K562 (cell line): Measurements from ENCODE around the gene AMZ1. TPM values are rescaled to one million over a fixed set of nuclear protein-coding genes. Genes with fewer than 3 reads are reported as not detected.
A peak's percentile ranks its signal among the peaks of the same experiment; 100 is the strongest.

Experiments used
- CTBP1 ChIP-seq: fragments of 450-650 bp; IDR thresholded peaks from 2 replicates; pipeline ENCODE4 v1.6.1; 2016; ENCODE audit warnings: borderline replicate concordance
- GABPA ChIP-seq: fragments of 200-800 bp; sonication (Bioruptor generic); conservative IDR thresholded peaks from 2 replicates; pipeline ENCODE4 v1.6.1; 2016; ENCODE audit warnings: low read depth, missing genetic modification characterization, missing compliant biosample characterization
- KAT8 ChIP-seq: fragments of 450-650 bp; IDR thresholded peaks from 2 replicates; pipeline ENCODE4 v1.6.1; 2016; ENCODE audit warnings: low read depth, mild to moderate bottlenecking
- SPI1 ChIP-seq: IDR thresholded peaks from 2 replicates; pipeline ENCODE4 v1.6.1; 2011; ENCODE audit warnings: low read depth, low read length, control low read depth, borderline replicate concordance
- TOE1 ChIP-seq, 2 experiments: fragments of 450-650 bp in 1 of 2; sonication (generic) in 1 of 2; formaldehyde crosslinking in 1 of 2; IDR thresholded peaks; 2 replicates each; pipeline versions ENCODE4 v1.7.1 to v1.8.0; 2016 to 2022; ENCODE audit warnings: borderline replicate concordance in 2 of 2, mild to moderate bottlenecking in 2 of 2, antibody characterized with exemption in 1 of 2, inconsistent platforms in 1 of 2, low read depth in 1 of 2, missing genetic modification reagents in 1 of 2, moderate library complexity in 1 of 2
- polyA plus RNA-seq, 8 experiments: library from polyadenylated mRNA; depleted of rRNA in 4 of 8; stranded (reverse) in 5 of 8; unstranded in 3 of 8; fragments of >200 nt; fragmentation: Nextera tagmentation in 2 of 8; fragmentation: Illumina TruSeq in 1 of 8; extraction: Ambion mirVana in 2 of 8; extraction: Trizol in 1 of 8; gene quantifications; 2 replicates each; pipeline versions ENCODE4 v1.2.1 to v1.2.3, GENCODE V29; 2011 to 2014; ENCODE audit warnings: inconsistent platforms in 1 of 8, missing spikeins in 1 of 8
- total RNA-seq, 7 experiments: library from RNA; depleted of rRNA in 6 of 7; stranded (reverse); fragments of >200 nt in 6 of 7; fragmentation: Illumina TruSeq in 2 of 7; extraction: Trizol in 2 of 7; gene quantifications; 2 replicates each; pipeline versions ENCODE4 v1.2.1 to v1.2.3, GENCODE V29; 2011 to 2021; ENCODE audit warnings: low replicate concordance in 1 of 7
- TF ChIP-seq, protein P1 (sequence below): fragments of 200-800 bp; sonication (Bioruptor generic); IDR thresholded peaks from 2 replicates; pipeline ENCODE4 v1.6.1; 2016; ENCODE audit warnings: missing genetic modification characterization, missing compliant biosample characterization
- TF ChIP-seq, protein P2 (sequence below): fragments of 450-650 bp; IDR thresholded peaks from 2 replicates; pipeline ENCODE4 v1.6.1; 2016; ENCODE audit warnings: borderline replicate concordance
- TF ChIP-seq, protein P3 (sequence below), 2 experiments: IDR thresholded peaks; 2 replicates each; pipeline ENCODE4 v1.6.1; 2011; ENCODE audit warnings: borderline replicate concordance in 1 of 2, control low read depth in 1 of 2, low read depth in 1 of 2, low read length in 1 of 2, mild to moderate bottlenecking in 1 of 2, mixed read lengths in 1 of 2, moderate library complexity in 1 of 2; ENCODE audit not compliant: insufficient read depth in 1 of 2, insufficient read length in 1 of 2, poor library complexity in 1 of 2, severe bottlenecking in 1 of 2; ENCODE audit errors: extremely low read depth in 1 of 2
- TF ChIP-seq, protein P4 (sequence below), 3 experiments: IDR thresholded peaks in 2 of 3; conservative IDR thresholded peaks in 1 of 3; 2 replicates each; pipeline ENCODE4 v1.5.1; 2011 to 2012; ENCODE audit warnings: low read length in 3 of 3, mild to moderate bottlenecking in 3 of 3, control low read depth in 2 of 3, improper control_type of control experiment in 1 of 3, inconsistent platforms in 1 of 3, low read depth in 1 of 3, mixed read lengths in 1 of 3, moderate library complexity in 1 of 3; ENCODE audit not compliant: insufficient read depth in 2 of 3

Gene AMZ1
- total and polyA plus RNA-seq, 9 of the 15 experiments (the other 6 are each of a cell fraction or from before 2014, with no cell fraction given): not detected

DNA sequence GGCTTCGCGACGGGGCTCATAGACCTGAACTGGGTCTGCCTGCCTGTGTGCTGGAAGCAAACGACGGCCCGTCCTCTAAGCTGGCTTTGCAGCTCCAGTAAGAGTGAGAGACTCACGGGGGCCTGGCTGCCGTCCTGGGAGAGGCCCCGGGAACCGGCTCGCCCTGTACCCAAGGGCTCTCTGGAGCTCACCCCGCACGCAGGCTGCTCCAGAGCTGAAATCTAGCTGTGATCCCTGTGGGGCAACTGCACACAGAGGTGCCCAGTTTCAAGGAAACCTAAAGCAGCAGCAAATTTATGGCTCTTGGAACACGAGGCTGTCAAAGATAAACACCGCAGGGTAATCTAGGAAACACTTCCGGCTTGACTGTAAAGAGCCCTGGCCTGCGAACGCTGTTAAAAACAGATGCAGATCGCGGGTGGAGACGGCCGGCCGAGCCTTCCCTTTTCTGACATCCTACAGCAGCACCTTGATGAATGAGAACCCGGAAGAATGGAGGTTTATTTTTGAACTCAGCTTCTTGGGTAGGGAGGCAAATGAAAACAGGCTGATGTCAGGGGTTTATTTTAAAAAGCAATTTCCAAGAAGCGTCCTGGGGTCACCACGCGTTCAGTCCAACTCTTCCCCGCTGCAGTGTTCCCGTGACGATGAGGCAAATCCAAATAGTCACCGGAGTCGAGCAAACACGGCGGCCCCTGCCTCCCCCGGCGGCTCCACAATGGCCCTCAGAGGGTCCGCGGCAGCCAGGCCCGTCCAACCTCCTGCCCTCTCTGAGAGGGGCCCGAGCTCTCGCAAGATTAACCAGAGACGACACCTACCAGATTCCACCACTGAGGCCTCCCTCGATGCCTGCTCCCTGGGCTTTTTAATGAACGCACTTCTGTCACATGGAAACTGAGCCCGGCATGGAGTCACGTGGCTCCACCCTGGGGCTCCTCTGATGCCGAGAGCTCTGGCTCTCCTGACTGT is 29.6 kb downstream of the AMZ1 start (continued):
- TF ChIP-seq, protein P1, sequence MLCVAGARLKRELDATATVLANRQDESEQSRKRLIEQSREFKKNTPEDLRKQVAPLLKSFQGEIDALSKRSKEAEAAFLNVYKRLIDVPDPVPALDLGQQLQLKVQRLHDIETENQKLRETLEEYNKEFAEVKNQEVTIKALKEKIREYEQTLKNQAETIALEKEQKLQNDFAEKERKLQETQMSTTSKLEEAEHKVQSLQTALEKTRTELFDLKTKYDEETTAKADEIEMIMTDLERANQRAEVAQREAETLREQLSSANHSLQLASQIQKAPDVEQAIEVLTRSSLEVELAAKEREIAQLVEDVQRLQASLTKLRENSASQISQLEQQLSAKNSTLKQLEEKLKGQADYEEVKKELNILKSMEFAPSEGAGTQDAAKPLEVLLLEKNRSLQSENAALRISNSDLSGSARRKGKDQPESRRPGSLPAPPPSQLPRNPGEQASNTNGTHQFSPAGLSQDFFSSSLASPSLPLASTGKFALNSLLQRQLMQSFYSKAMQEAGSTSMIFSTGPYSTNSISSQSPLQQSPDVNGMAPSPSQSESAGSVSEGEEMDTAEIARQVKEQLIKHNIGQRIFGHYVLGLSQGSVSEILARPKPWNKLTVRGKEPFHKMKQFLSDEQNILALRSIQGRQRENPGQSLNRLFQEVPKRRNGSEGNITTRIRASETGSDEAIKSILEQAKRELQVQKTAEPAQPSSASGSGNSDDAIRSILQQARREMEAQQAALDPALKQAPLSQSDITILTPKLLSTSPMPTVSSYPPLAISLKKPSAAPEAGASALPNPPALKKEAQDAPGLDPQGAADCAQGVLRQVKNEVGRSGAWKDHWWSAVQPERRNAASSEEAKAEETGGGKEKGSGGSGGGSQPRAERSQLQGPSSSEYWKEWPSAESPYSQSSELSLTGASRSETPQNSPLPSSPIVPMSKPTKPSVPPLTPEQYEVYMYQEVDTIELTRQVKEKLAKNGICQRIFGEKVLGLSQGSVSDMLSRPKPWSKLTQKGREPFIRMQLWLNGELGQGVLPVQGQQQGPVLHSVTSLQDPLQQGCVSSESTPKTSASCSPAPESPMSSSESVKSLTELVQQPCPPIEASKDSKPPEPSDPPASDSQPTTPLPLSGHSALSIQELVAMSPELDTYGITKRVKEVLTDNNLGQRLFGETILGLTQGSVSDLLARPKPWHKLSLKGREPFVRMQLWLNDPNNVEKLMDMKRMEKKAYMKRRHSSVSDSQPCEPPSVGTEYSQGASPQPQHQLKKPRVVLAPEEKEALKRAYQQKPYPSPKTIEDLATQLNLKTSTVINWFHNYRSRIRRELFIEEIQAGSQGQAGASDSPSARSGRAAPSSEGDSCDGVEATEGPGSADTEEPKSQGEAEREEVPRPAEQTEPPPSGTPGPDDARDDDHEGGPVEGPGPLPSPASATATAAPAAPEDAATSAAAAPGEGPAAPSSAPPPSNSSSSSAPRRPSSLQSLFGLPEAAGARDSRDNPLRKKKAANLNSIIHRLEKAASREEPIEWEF (CRISPR knock-in tag): 0 out of 2 replicates have a peak, but pooled peaks have one; percentile 52
- TF ChIP-seq, protein P2, sequence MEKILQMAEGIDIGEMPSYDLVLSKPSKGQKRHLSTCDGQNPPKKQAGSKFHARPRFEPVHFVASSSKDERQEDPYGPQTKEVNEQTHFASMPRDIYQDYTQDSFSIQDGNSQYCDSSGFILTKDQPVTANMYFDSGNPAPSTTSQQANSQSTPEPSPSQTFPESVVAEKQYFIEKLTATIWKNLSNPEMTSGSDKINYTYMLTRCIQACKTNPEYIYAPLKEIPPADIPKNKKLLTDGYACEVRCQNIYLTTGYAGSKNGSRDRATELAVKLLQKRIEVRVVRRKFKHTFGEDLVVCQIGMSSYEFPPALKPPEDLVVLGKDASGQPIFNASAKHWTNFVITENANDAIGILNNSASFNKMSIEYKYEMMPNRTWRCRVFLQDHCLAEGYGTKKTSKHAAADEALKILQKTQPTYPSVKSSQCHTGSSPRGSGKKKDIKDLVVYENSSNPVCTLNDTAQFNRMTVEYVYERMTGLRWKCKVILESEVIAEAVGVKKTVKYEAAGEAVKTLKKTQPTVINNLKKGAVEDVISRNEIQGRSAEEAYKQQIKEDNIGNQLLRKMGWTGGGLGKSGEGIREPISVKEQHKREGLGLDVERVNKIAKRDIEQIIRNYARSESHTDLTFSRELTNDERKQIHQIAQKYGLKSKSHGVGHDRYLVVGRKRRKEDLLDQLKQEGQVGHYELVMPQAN: no peak
- TF ChIP-seq, protein P3, sequence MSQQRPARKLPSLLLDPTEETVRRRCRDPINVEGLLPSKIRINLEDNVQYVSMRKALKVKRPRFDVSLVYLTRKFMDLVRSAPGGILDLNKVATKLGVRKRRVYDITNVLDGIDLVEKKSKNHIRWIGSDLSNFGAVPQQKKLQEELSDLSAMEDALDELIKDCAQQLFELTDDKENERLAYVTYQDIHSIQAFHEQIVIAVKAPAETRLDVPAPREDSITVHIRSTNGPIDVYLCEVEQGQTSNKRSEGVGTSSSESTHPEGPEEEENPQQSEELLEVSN (IDR thresholded peaks at IDR 0.05; ENCODE audit: borderline replicate concordance in 1 of 2, extremely low read depth in 1 of 2, insufficient read depth in 1 of 2, insufficient read length in 1 of 2, low read depth in 1 of 2, low read length in 1 of 2, poor library complexity in 1 of 2, severe bottlenecking in 1 of 2): peak; percentile 57 to 59
- TF ChIP-seq KAT8: no peak
- peak; percentile 70; the same call in 1 of the 2 replicates for TF ChIP-seq SPI1
- TF ChIP-seq TOE1 (IDR thresholded peaks at IDR 0.05; ENCODE audit: borderline replicate concordance): no peak; the same call in 1 of the 2 replicates
- TF ChIP-seq TOE1 (CRISPR knock-in tag; IDR thresholded peaks at IDR 0.05; ENCODE audit: borderline replicate concordance, low read depth): no peak
- peak; percentile 72; the same call in 1 of the 2 replicates for TF ChIP-seq CTBP1
- TF ChIP-seq, protein P4, sequence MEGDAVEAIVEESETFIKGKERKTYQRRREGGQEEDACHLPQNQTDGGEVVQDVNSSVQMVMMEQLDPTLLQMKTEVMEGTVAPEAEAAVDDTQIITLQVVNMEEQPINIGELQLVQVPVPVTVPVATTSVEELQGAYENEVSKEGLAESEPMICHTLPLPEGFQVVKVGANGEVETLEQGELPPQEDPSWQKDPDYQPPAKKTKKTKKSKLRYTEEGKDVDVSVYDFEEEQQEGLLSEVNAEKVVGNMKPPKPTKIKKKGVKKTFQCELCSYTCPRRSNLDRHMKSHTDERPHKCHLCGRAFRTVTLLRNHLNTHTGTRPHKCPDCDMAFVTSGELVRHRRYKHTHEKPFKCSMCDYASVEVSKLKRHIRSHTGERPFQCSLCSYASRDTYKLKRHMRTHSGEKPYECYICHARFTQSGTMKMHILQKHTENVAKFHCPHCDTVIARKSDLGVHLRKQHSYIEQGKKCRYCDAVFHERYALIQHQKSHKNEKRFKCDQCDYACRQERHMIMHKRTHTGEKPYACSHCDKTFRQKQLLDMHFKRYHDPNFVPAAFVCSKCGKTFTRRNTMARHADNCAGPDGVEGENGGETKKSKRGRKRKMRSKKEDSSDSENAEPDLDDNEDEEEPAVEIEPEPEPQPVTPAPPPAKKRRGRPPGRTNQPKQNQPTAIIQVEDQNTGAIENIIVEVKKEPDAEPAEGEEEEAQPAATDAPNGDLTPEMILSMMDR (IDR thresholded peaks at IDR 0.05 in 2 of 3, conservative IDR thresholded peaks at IDR 0.05 in 1 of 3; ENCODE audit: insufficient read depth in 2 of 3, low read depth in 1 of 3, low read length in 3 of 3): no peak
- TF ChIP-seq GABPA (tag): peak; percentile 80
